ENCODE results near the gene SNCAIP.

Gene SNCAIP

GRCh38 chr5:122508623-122509022, 196.6 kb downstream of the SNCAIP start:
- H3K4me1 ChIP-seq (ENCODE audit: insufficient read depth, poor library complexity, severe bottlenecking), result no peaks in the 10 kb centered on the region
- no peak overlapping the region for H3K27ac ChIP-seq (ENCODE audit: poor library complexity, severe bottlenecking)
- ATAC-seq (ENCODE audit: low read depth) (no peak), DNase-seq (ENCODE audit: low spot score) (no peak)
- no peaks in the 10 kb centered on the region for H3K27me3 ChIP-seq (ENCODE audit: insufficient read depth, poor library complexity, severe bottlenecking)
- H3K36me3 ChIP-seq (ENCODE audit: low read depth), result no peaks in the 10 kb centered on the region
- no peaks in the 10 kb centered on the region for H3K9me3 ChIP-seq (ENCODE audit: severe bottlenecking)
- TF ChIP-seq CTCF (IDR thresholded peaks at IDR 0.05; ENCODE audit: poor library complexity, severe bottlenecking), result no peak
- H3K4me3 ChIP-seq (ENCODE audit: severe bottlenecking), result no peak overlapping the region

Data from RWPE2 (cell line).